H9 (cell line): Measurements from ENCODE around the gene ZNF224. TPM values are rescaled to one million over a fixed set of nuclear protein-coding genes. Genes with fewer than 3 reads are reported as not detected.

Experiments used
- DNase-seq: peaks from one replicate; pipeline ENCODE4 v3.0.0-alpha.2; 2017
- H2AFZ ChIP-seq: one replicate; pipeline ENCODE4 v1.6.1; 2013; ENCODE audit warnings: mild to moderate bottlenecking, low read length, control low read depth, moderate library complexity
- H2AK5ac ChIP-seq: 2 replicates; pipeline ENCODE4 v1.6.1; 2013; ENCODE audit warnings: low read length, control low read depth, mixed read lengths; ENCODE audit not compliant: insufficient read length
- H2BK120ac ChIP-seq: one replicate; pipeline ENCODE4 v1.6.1; 2013; ENCODE audit warnings: low read depth, mild to moderate bottlenecking, low read length, control low read depth, inconsistent platforms; ENCODE audit not compliant: poor library complexity, severe bottlenecking
- H2BK12ac ChIP-seq: 2 replicates; pipeline ENCODE4 v1.6.1; 2013; ENCODE audit warnings: low read length, control low read depth, mixed read lengths, low read depth; ENCODE audit not compliant: insufficient read length
- H2BK15ac ChIP-seq: 2 replicates; pipeline ENCODE4 v1.6.1; 2013; ENCODE audit warnings: low read depth, low read length, control low read depth
- H2BK20ac ChIP-seq: one replicate; pipeline ENCODE4 v1.6.1; 2013; ENCODE audit warnings: low read depth, mild to moderate bottlenecking, low read length, control low read depth, inconsistent platforms; ENCODE audit not compliant: poor library complexity, severe bottlenecking
- H2BK5ac ChIP-seq: 2 replicates; pipeline ENCODE4 v1.6.1; 2013; ENCODE audit warnings: low read length, control low read depth, mixed read lengths; ENCODE audit not compliant: insufficient read length
- H3K14ac ChIP-seq: 2 replicates; pipeline ENCODE4 v1.6.1; 2013; ENCODE audit warnings: low read length, control low read depth; ENCODE audit not compliant: insufficient read depth
- H3K18ac ChIP-seq: 2 replicates; pipeline ENCODE4 v1.6.1; 2013; ENCODE audit warnings: low read depth, mild to moderate bottlenecking, mixed read lengths, low read length, control low read depth; ENCODE audit not compliant: insufficient read length
- H3K23ac ChIP-seq: 2 replicates; pipeline ENCODE4 v1.6.1; 2013; ENCODE audit warnings: low read length, control low read depth, mixed read lengths, low read depth; ENCODE audit not compliant: insufficient read length
- H3K23me2 ChIP-seq: 2 replicates; pipeline ENCODE4 v1.6.1; 2013; ENCODE audit warnings: low read depth, mild to moderate bottlenecking, mixed read lengths, low read length, control low read depth; ENCODE audit not compliant: insufficient read length, poor library complexity, severe bottlenecking
- H3K27ac ChIP-seq: 2 replicates; pipeline ENCODE4 v1.5.1; 2013; ENCODE audit warnings: low read length, control low read depth, mixed read lengths, low read depth; ENCODE audit not compliant: insufficient read length
- H3K27me3 ChIP-seq: 2 replicates; pipeline ENCODE4 v1.6.1; 2013; ENCODE audit warnings: low read length, control low read depth, inconsistent platforms; ENCODE audit not compliant: insufficient read depth
- H3K4ac ChIP-seq: 2 replicates; pipeline ENCODE4 v1.6.1; 2013; ENCODE audit warnings: low read depth, mild to moderate bottlenecking, control low read depth, inconsistent platforms, low read length, moderate library complexity
- H3K4me1 ChIP-seq: 2 replicates; pipeline ENCODE4 v1.6.1; 2013; ENCODE audit warnings: low read length, control low read depth, inconsistent platforms; ENCODE audit not compliant: insufficient read depth
- H3K4me2 ChIP-seq: 2 replicates; pipeline ENCODE4 v1.6.1; 2013; ENCODE audit warnings: low read length, control low read depth, mixed read lengths; ENCODE audit not compliant: insufficient read length, insufficient read depth
- H3K56ac ChIP-seq: 2 replicates; pipeline ENCODE4 v1.6.1; 2013; ENCODE audit warnings: low read depth, mild to moderate bottlenecking, mixed read lengths, low read length, control low read depth; ENCODE audit not compliant: insufficient read length
- H3K79me1 ChIP-seq: 2 replicates; pipeline ENCODE4 v1.6.1; 2013; ENCODE audit warnings: low read depth, mild to moderate bottlenecking, moderate library complexity, low read length, control low read depth, inconsistent platforms; ENCODE audit not compliant: insufficient read depth, poor library complexity, severe bottlenecking
- H3K79me2 ChIP-seq: 2 replicates; pipeline ENCODE4 v1.6.1; 2013; ENCODE audit warnings: low read length, control low read depth, inconsistent platforms; ENCODE audit not compliant: insufficient read depth
- H3K9ac ChIP-seq: 2 replicates; pipeline ENCODE4 v1.6.1; 2013; ENCODE audit warnings: low read length, control low read depth, mixed read lengths; ENCODE audit not compliant: insufficient read length; ENCODE audit errors: extremely low read depth
- H3K9me3 ChIP-seq: one replicate; pipeline ENCODE4 v1.6.1; 2013; ENCODE audit warnings: low read depth, low read length, inconsistent platforms; ENCODE audit not compliant: control insufficient read depth
- H3T11ph ChIP-seq: one replicate; pipeline ENCODE4 v1.6.1; 2013; ENCODE audit warnings: mild to moderate bottlenecking, low read length, control low read depth, inconsistent platforms
- H4K20me1 ChIP-seq: one replicate; pipeline ENCODE4 v1.6.1; 2013; ENCODE audit not compliant: control insufficient read depth, insufficient read length, insufficient read depth
- H4K5ac ChIP-seq: 2 replicates; pipeline ENCODE4 v1.6.1; 2013; ENCODE audit warnings: low read depth, mild to moderate bottlenecking, mixed read lengths, low read length, control low read depth; ENCODE audit not compliant: insufficient read length
- H4K8ac ChIP-seq: replicated peaks from 2 replicates; pipeline ENCODE4 v1.6.1; 2013; ENCODE audit warnings: low read length, control low read depth, mixed read lengths, low read depth; ENCODE audit not compliant: insufficient read length
- H4K91ac ChIP-seq: 2 replicates; pipeline ENCODE4 v1.6.1; 2013; ENCODE audit warnings: low read depth, mild to moderate bottlenecking, moderate library complexity, mixed read lengths, low read length, control low read depth; ENCODE audit not compliant: insufficient read length
- H3K27ac Mint-ChIP-seq, 3 experiments: 2 replicates in 2 of 3; 3 replicates in 1 of 3; pipeline ENCODE4 v1.8.0; 2020 to 2021; ENCODE audit warnings: mixed read lengths in 3 of 3, mild to moderate bottlenecking in 1 of 3, moderate library complexity in 1 of 3
- H3K27me3 Mint-ChIP-seq: 2 replicates; pipeline ENCODE4 v1.8.0; 2021; ENCODE audit warnings: low read depth, mild to moderate bottlenecking, moderate library complexity, mixed read lengths
- H3K36me3 Mint-ChIP-seq, 3 experiments: 2 replicates in 2 of 3; 3 replicates in 1 of 3; pipeline ENCODE4 v1.8.0; 2020 to 2021; ENCODE audit warnings: low read depth in 3 of 3, mixed read lengths in 3 of 3; ENCODE audit not compliant: insufficient read depth in 1 of 3
- H3K4me1 Mint-ChIP-seq, 2 experiments: 2 replicates each; pipeline ENCODE4 v1.8.0; 2020; ENCODE audit warnings: mixed read lengths in 2 of 2
- H3K4me3 Mint-ChIP-seq, 2 experiments: 2 replicates in 1 of 2; 3 replicates in 1 of 2; pipeline ENCODE4 v1.8.0; 2020 to 2021; ENCODE audit warnings: mild to moderate bottlenecking in 2 of 2, mixed read lengths in 2 of 2, moderate library complexity in 1 of 2
- H3K9me3 Mint-ChIP-seq, 2 experiments: 2 replicates in 1 of 2; 3 replicates in 1 of 2; pipeline ENCODE4 v1.8.0; 2020; ENCODE audit warnings: mild to moderate bottlenecking in 2 of 2, mixed read lengths in 2 of 2, moderate library complexity in 1 of 2
- WGBS: extraction: QIAGEN DNeasy Blood & Tissue Kit; methylation state at CpG from one replicate; pipeline ENCODE4 v1.1.7; 2013; ENCODE audit warnings: missing lambda C conversion rate, low lambda C conversion rate, mixed read lengths; ENCODE audit not compliant: insufficient read length; ENCODE audit errors: extremely low coverage; 5-methylcytosine and 5-hydroxymethylcytosine counted together
- total RNA-seq: library from RNA; stranded (reverse); gene quantifications from 2 replicates; pipeline ENCODE4 v1.2.1, GENCODE V29; 2021
- TF ChIP-seq, protein P1 (sequence below): fragments of 200-600 bp; sonication (generic); conservative IDR thresholded peaks from 3 replicates; pipeline ENCODE4 v1.8.0; 2021; ENCODE audit warnings: antibody characterized with exemption, mild to moderate bottlenecking

ZNF224 gene
- total RNA-seq, 1 experiment from 2014 or later: 19.0 TPM

GRCh38 chr19:44156475-44156874 is 62.3 kb downstream of the ZNF224 start:
- H4K91ac ChIP-seq: no peak overlapping the region
- Mint-ChIP-seq H3K27me3 (peaks cover 4% of the 10 kb centered on the region), H3K27ac (no peak overlapping the region), H3K4me1 (no peaks in the 10 kb centered on the region), H3K36me3 (peaks cover 49 to 58% (median 55%) of the 10 kb centered on the region in 3 experiments), H3K4me3 (no peak overlapping the region), H3K9me3 (peaks cover 31 to 47% of the 10 kb centered on the region in 2 experiments)
- H3K56ac ChIP-seq: no peak overlapping the region
- H3K9me3 ChIP-seq: peaks cover 23% of the 10 kb centered on the region
- no peak overlapping the region for H3K4me2 ChIP-seq
- no peak for DNase-seq
- H3K9ac ChIP-seq: no peak overlapping the region
- H3K4me1 ChIP-seq: no peaks in the 10 kb centered on the region
- no peak overlapping the region for H2BK120ac ChIP-seq
- H2AFZ ChIP-seq: no peak overlapping the region
- H3K27me3 ChIP-seq: no peaks in the 10 kb centered on the region
- no peak overlapping the region for H2BK12ac ChIP-seq
- no peak overlapping the region for H4K5ac ChIP-seq
- no peaks in the 10 kb centered on the region for H3K79me2 ChIP-seq
- no peaks in the 10 kb centered on the region for H4K20me1 ChIP-seq
- no peak overlapping the region for H2BK15ac ChIP-seq
- H3K23me2 ChIP-seq: no peaks in the 10 kb centered on the region
- no peak overlapping the region for H3K14ac ChIP-seq
- WGBS: no CpG with 5 or more reads among the region's 2 CpGs
- H3K4ac ChIP-seq: no peak overlapping the region
- no peak overlapping the region for H3K27ac ChIP-seq
- H3T11ph ChIP-seq: no peak overlapping the region
- no peak overlapping the region for H4K8ac ChIP-seq
- TF ChIP-seq, protein P1, sequence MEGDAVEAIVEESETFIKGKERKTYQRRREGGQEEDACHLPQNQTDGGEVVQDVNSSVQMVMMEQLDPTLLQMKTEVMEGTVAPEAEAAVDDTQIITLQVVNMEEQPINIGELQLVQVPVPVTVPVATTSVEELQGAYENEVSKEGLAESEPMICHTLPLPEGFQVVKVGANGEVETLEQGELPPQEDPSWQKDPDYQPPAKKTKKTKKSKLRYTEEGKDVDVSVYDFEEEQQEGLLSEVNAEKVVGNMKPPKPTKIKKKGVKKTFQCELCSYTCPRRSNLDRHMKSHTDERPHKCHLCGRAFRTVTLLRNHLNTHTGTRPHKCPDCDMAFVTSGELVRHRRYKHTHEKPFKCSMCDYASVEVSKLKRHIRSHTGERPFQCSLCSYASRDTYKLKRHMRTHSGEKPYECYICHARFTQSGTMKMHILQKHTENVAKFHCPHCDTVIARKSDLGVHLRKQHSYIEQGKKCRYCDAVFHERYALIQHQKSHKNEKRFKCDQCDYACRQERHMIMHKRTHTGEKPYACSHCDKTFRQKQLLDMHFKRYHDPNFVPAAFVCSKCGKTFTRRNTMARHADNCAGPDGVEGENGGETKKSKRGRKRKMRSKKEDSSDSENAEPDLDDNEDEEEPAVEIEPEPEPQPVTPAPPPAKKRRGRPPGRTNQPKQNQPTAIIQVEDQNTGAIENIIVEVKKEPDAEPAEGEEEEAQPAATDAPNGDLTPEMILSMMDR: no peak
- no peaks in the 10 kb centered on the region for H3K79me1 ChIP-seq
- H2BK5ac ChIP-seq: no peak overlapping the region
- H2BK20ac ChIP-seq: no peak overlapping the region
- no peak overlapping the region for H3K23ac ChIP-seq
- H3K18ac ChIP-seq: no peak overlapping the region
- H2AK5ac ChIP-seq: no peak overlapping the region

Other genes starting within 250 kb of the ZNF224 start
- gene ZNF404, start 210.4 kb upstream of the ZNF224 start, total RNA-seq: 2.0 and 2.7 TPM in 2 replicates
- 18.4 and 19.8 TPM in 2 replicates for gene ZNF45, start 159.1 kb upstream of the ZNF224 start, total RNA-seq
- gene ZNF221, start 143.1 kb upstream of the ZNF224 start, total RNA-seq: 6.4 and 8.0 TPM in 2 replicates
- 8.1 and 10.1 TPM in 2 replicates for gene ZNF155, start 110.2 kb upstream of the ZNF224 start, total RNA-seq
- gene ZNF230, start 91.4 kb upstream of the ZNF224 start, total RNA-seq: 3.1 and 3.5 TPM in 2 replicates
- 5.4 and 6.6 TPM in 2 replicates for gene ZNF222, start 69.0 kb upstream of the ZNF224 start, total RNA-seq
- 4.3 and 4.8 TPM in 2 replicates for gene ZNF223, start 42.3 kb upstream of the ZNF224 start, total RNA-seq
- gene ZNF284, start 22.2 kb upstream of the ZNF224 start, total RNA-seq: 2.6 and 3.0 TPM in 2 replicates
- gene ZNF225, start 19.0 kb downstream of the ZNF224 start, total RNA-seq: 3.9 and 4.8 TPM in 2 replicates
- 12.4 TPM in 2 replicates for gene ZNF234, start 47.2 kb downstream of the ZNF224 start, total RNA-seq
- gene ZNF226, start 70.7 kb downstream of the ZNF224 start, total RNA-seq: 12.1 and 15.3 TPM in 2 replicates
- gene ZNF227, start 118.2 kb downstream of the ZNF224 start, total RNA-seq: 19.8 and 22.6 TPM in 2 replicates
- gene ZNF233, start 165.5 kb downstream of the ZNF224 start, total RNA-seq: 1.9 and 2.5 TPM in 2 replicates
- 5.4 and 6.6 TPM in 2 replicates for gene ZNF235, start 210.7 kb downstream of the ZNF224 start, total RNA-seq